HepG2 (cell line): ENCODE results near the gene FN1. TPM values are rescaled to one million over a fixed set of nuclear protein-coding genes. Genes with fewer than 3 reads are reported as not detected.

Source experiments
- CEBPB ChIP-seq: IDR thresholded peaks from 2 replicates; pipeline ENCODE4 v1.6.1; 2011; ENCODE audit warnings: low read depth, low read length, improper control_type of control experiment, borderline replicate concordance
- CENPX ChIP-seq: sonication (generic); formaldehyde crosslinking; IDR thresholded peaks from 2 replicates; pipeline ENCODE4 v1.9.0; 2021; ENCODE audit warnings: mild to moderate bottlenecking, missing genetic modification reagents, moderate library complexity
- HBP1 ChIP-seq: IDR thresholded peaks from 2 replicates; pipeline ENCODE4 v1.6.1; 2016; ENCODE audit warnings: low read depth, control low read depth
- HDAC6 ChIP-seq: fragments of 200-600 bp; sonication (generic); IDR thresholded peaks from 2 replicates; pipeline ENCODE4 v1.7.0; 2017; ENCODE audit warnings: mild to moderate bottlenecking, antibody characterized with exemption, low read length, low read depth
- HINFP ChIP-seq: sonication (generic); formaldehyde crosslinking; IDR thresholded peaks from 2 replicates; pipeline ENCODE4 v1.4.0; 2020; ENCODE audit warnings: low read depth, mild to moderate bottlenecking, missing genetic modification reagents
- MBD4 ChIP-seq: IDR thresholded peaks from 2 replicates; pipeline ENCODE4 v1.6.1; 2012; ENCODE audit warnings: low read length, inconsistent platforms, borderline replicate concordance
- NFE2L1 ChIP-seq: sonication (generic); formaldehyde crosslinking; IDR thresholded peaks from 2 replicates; pipeline ENCODE4 v1.4.0; 2020; ENCODE audit warnings: missing genetic modification reagents, mild to moderate bottlenecking, borderline replicate concordance
- NFYB ChIP-seq: sonication (generic); formaldehyde crosslinking; IDR thresholded peaks from 2 replicates; pipeline ENCODE4 v1.4.0; 2020; ENCODE audit warnings: missing genetic modification reagents
- PHF20 ChIP-seq: sonication (generic); formaldehyde crosslinking; IDR thresholded peaks from 2 replicates; pipeline ENCODE4 v1.5.0; 2020; ENCODE audit warnings: mild to moderate bottlenecking, missing genetic modification reagents
- POLR2G ChIP-seq: fragments of 200-400 bp; formaldehyde crosslinking; IDR thresholded peaks from 2 replicates; pipeline ENCODE4 v1.6.1; 2018; ENCODE audit warnings: mild to moderate bottlenecking, low read depth, low read length, moderate library complexity
- RFXANK ChIP-seq: IDR thresholded peaks from 2 replicates; pipeline ENCODE4 v1.6.1; 2016
- SRY ChIP-seq: sonication (generic); formaldehyde crosslinking; IDR thresholded peaks from 2 replicates; pipeline ENCODE4 v1.8.0; 2022; ENCODE audit warnings: mild to moderate bottlenecking, missing genetic modification reagents
- TIGD3 ChIP-seq: sonication (generic); formaldehyde crosslinking; IDR thresholded peaks from 2 replicates; pipeline ENCODE4 v1.5.1; 2020; ENCODE audit warnings: mild to moderate bottlenecking, missing genetic modification reagents, borderline replicate concordance
- ZNF256 ChIP-seq: sonication (generic); formaldehyde crosslinking; conservative IDR thresholded peaks from 2 replicates; pipeline ENCODE4 v1.4.0; 2020; ENCODE audit warnings: missing genetic modification reagents
- ZNF292 ChIP-seq: sonication (generic); formaldehyde crosslinking; IDR thresholded peaks from 2 replicates; pipeline ENCODE4 v1.8.1; 2022; ENCODE audit warnings: mild to moderate bottlenecking, low read depth, missing genetic modification reagents, borderline replicate concordance
- ZNF567 ChIP-seq: sonication (generic); formaldehyde crosslinking; IDR thresholded peaks from 2 replicates; pipeline ENCODE4 v1.8.1; 2023; ENCODE audit warnings: mild to moderate bottlenecking, missing genetic modification reagents, borderline replicate concordance
- ZNF800 ChIP-seq: sonication (generic); formaldehyde crosslinking; IDR thresholded peaks from 2 replicates; pipeline ENCODE4 v1.4.0; 2020; ENCODE audit warnings: missing genetic modification reagents
- polyA plus RNA-seq, 8 experiments: library from polyadenylated mRNA; depleted of rRNA in 3 of 8; stranded (reverse) in 7 of 8; unstranded in 1 of 8; fragments of >200 nt; fragmentation: Illumina TruSeq in 4 of 8; extraction: Trizol in 4 of 8; gene quantifications; 2 replicates each; pipeline versions ENCODE4 v1.2.1 to v1.2.3, GENCODE V29; 2011 to 2016; ENCODE audit warnings: low read depth in 4 of 8, missing spikeins in 1 of 8, mixed read lengths in 1 of 8; ENCODE audit not compliant: insufficient read depth in 1 of 8
- total RNA-seq, 5 experiments: library from RNA; depleted of rRNA; stranded (reverse); fragments of >200 nt; fragmentation: Illumina TruSeq; extraction: Trizol; gene quantifications; 2 replicates each; pipeline ENCODE4 v1.2.3, GENCODE V29; 2016; ENCODE audit warnings: low read depth in 1 of 5
- TF ChIP-seq, protein P1 (sequence below): sonication (generic); formaldehyde crosslinking; IDR thresholded peaks from 2 replicates; pipeline ENCODE4 v1.5.0; 2020; ENCODE audit warnings: missing genetic modification reagents
- TF ChIP-seq, protein P2 (sequence below): sonication (generic); formaldehyde crosslinking; IDR thresholded peaks from 2 replicates; pipeline ENCODE4 v1.4.0; 2020; ENCODE audit warnings: missing genetic modification reagents

FN1 gene
- total and polyA plus RNA-seq, 2 of the 13 experiments (the other 11 are each of a cell fraction or from before 2014, with no cell fraction given) = 1,847 to 6,471 TPM

- TF ChIP-seq SRY (CRISPR knock-in tag) (0 out of 2 replicates have a peak, but pooled peaks have one; percentile 27), POLR2G (peak; percentile 74), ZNF800 (0 out of 2 replicates have a peak, but pooled peaks have one; percentile 31), CEBPB (no peak), TIGD3 (CRISPR knock-in tag) (no peak), HINFP (CRISPR knock-in tag) (no peak), CENPX (CRISPR knock-in tag) (no peak), ZNF292 (no peak), PHF20 (CRISPR knock-in tag) (no peak), ZNF256 (CRISPR knock-in tag) (no peak), MBD4 (peak; percentile 24; the same call in 1 of the 2 replicates), HDAC6 (no peak), NFE2L1 (CRISPR knock-in tag) (no peak), RFXANK (CRISPR knock-in tag) (no peak), NFYB (no peak), ZNF567 (CRISPR knock-in tag) (0 out of 2 replicates have a peak, but pooled peaks have one; percentile 48), HBP1 (CRISPR knock-in tag) (no peak)
- TF ChIP-seq, protein P1, sequence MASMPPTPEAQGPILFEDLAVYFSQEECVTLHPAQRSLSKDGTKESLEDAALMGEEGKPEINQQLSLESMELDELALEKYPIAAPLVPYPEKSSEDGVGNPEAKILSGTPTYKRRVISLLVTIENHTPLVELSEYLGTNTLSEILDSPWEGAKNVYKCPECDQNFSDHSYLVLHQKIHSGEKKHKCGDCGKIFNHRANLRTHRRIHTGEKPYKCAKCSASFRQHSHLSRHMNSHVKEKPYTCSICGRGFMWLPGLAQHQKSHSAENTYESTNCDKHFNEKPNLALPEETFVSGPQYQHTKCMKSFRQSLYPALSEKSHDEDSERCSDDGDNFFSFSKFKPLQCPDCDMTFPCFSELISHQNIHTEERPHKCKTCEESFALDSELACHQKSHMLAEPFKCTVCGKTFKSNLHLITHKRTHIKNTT (CRISPR knock-in tag) = no peak
- TF ChIP-seq, protein P2, sequence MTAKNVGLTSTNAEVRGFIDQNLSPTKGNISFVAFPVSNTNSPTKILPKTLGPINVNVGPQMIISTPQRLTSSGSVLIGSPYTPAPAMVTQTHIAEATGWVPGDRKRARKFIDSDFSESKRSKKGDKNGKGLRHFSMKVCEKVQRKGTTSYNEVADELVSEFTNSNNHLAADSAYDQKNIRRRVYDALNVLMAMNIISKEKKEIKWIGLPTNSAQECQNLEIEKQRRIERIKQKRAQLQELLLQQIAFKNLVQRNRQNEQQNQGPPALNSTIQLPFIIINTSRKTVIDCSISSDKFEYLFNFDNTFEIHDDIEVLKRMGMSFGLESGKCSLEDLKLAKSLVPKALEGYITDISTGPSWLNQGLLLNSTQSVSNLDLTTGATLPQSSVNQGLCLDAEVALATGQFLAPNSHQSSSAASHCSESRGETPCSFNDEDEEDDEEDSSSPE = no peak
Measured at GRCh38 chr2:215404348-215405012, 31.4 kb downstream of the FN1 start (continued).
